Prostate gland (tissue), 2 donors: ENCODE measurements around the gene LSM4.

Source experiments
- POLR2A ChIP-seq: fragments of 450-650 bp; IDR thresholded peaks from one replicate; pipeline ENCODE4 v1.6.1; 2016; ENCODE audit warnings: antibody characterized with exemption, mild to moderate bottlenecking
- TF ChIP-seq, protein P1 (sequence below), 4 experiments: fragments of 200-600 bp in 2 of 4; fragments of 450-650 bp in 2 of 4; sonication (generic) in 2 of 4; IDR thresholded peaks; 1 replicate in 3 of 4; 2 replicates in 1 of 4; pipeline ENCODE4 v1.5.1; 2016 to 2019; ENCODE audit warnings: antibody characterized with exemption in 4 of 4, mild to moderate bottlenecking in 2 of 4, moderate library complexity in 2 of 4

DNA sequence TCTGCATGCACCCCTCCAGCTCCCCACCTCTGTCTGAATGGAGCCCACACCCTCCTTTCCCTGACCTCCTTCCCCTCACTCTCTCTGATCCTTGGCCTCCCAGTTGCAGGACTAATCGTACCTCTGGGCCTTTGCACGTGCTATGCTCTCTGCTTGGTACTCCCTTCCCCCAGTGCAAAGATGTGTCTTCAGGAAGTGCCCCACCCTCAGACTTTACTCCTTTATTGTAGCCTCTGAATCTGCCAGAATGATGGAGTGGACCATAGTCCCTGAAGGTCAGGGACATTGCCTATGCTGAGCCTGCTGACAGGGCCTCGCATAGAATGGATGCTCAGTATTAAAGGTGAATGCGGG is 40.1 kb downstream of the LSM4 start:
- TF ChIP-seq, protein P1, sequence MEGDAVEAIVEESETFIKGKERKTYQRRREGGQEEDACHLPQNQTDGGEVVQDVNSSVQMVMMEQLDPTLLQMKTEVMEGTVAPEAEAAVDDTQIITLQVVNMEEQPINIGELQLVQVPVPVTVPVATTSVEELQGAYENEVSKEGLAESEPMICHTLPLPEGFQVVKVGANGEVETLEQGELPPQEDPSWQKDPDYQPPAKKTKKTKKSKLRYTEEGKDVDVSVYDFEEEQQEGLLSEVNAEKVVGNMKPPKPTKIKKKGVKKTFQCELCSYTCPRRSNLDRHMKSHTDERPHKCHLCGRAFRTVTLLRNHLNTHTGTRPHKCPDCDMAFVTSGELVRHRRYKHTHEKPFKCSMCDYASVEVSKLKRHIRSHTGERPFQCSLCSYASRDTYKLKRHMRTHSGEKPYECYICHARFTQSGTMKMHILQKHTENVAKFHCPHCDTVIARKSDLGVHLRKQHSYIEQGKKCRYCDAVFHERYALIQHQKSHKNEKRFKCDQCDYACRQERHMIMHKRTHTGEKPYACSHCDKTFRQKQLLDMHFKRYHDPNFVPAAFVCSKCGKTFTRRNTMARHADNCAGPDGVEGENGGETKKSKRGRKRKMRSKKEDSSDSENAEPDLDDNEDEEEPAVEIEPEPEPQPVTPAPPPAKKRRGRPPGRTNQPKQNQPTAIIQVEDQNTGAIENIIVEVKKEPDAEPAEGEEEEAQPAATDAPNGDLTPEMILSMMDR (IDR thresholded peaks at IDR 0.05): no peak
- TF ChIP-seq POLR2A: no peak
